SHP77 (cell line): ENCODE results near the gene LMNA.

ENCODE experiments used
- DNase-seq, 2 experiments: peaks; one replicate each; lab custom pipeline; 2025; lab: John Stamatoyannopoulos, UW

The LMNA gene

GRCh38 chr1:156140879-156141707 lies 26.6 kb downstream of the LMNA start:
- DNase-seq = peak; percentile 31 to 46

- no peak for DNase-seq
Measured at GRCh38 chr1:156143765-156144489, 29.4 kb downstream of the LMNA start.

GRCh38 chr1:156144742-156145141 lies 30.2 kb downstream of the LMNA start:
- no peak for DNase-seq

- no peak for DNase-seq
Measured at GRCh38 chr1:156145650-156146019, 31.1 kb downstream of the LMNA start.

- DNase-seq = peak; percentile 94 to 96
Measured at GRCh38 chr1:156146020-156146768, 31.7 kb downstream of the LMNA start.

GRCh38 chr1:156146769-156147405 lies 32.4 kb downstream of the LMNA start:
- peak in 1 of 2 experiments; percentile 62 for DNase-seq

GRCh38 chr1:156148216-156148615 lies 33.7 kb downstream of the LMNA start:
- DNase-seq = no peak

- DNase-seq = no peak
Measured at GRCh38 chr1:156149374-156150332, 35.1 kb downstream of the LMNA start.

- DNase-seq = no peak
Measured at GRCh38 chr1:156150333-156151011, 36.0 kb downstream of the LMNA start.

GRCh38 chr1:156151093-156151688 lies 36.7 kb downstream of the LMNA start:
- DNase-seq = no peak

GRCh38 chr1:156152628-156153027 lies 38.1 kb downstream of the LMNA start:
- no peak for DNase-seq

GRCh38 chr1:156153362-156153761 lies 38.9 kb downstream of the LMNA start, which contains the start of gene SEMA4A:
SEMA4A (plus strand) TSS chr1:156153585; CDS start chr1:156154579, 994 bp downstream.
- no peak for DNase-seq

- no peak for DNase-seq
Measured at GRCh38 chr1:156154317-156154749, 39.8 kb downstream of the LMNA start.

GRCh38 chr1:156155756-156156510 lies 41.4 kb downstream of the LMNA start:
- DNase-seq = no peak

GRCh38 chr1:156157506-156157905 lies 43.0 kb downstream of the LMNA start:
- DNase-seq = no peak

- DNase-seq = no peak
Measured at GRCh38 chr1:156157966-156158365, 43.5 kb downstream of the LMNA start.

- no peak for DNase-seq
Measured at GRCh38 chr1:156160000-156160742, 45.7 kb downstream of the LMNA start.

- no peak for DNase-seq
Measured at GRCh38 chr1:156160743-156161171, 46.2 kb downstream of the LMNA start.
